ENCODE results near the gene NUDT21. TPM values are rescaled to one million over a fixed set of nuclear protein-coding genes. Genes with fewer than 3 reads are reported as not detected.
"Not testable (repeated sequence)": the region's sequence is repeated elsewhere in the genome, so short reads cannot be mapped to it uniquely, and the experiment has no call there.

NUDT21 gene
- total RNA-seq, 4 donors from 2014 or later: 24.3 to 71.5 (median 35.9) TPM

GRCh38 chr16:56384074-56384721 is 66.9 kb downstream of the NUDT21 start:
- intact Hi-C loops (cut with DNase I; ENCODE audit: low total_unique reads): no loop called here
- in situ Hi-C loops (cut with MboI; ENCODE audit: low sequenced_read_pairs in 4 of 4): no loop called here
- no peak for ATAC-seq

GRCh38 chr16:56382901-56383355 is 68.2 kb downstream of the NUDT21 start:
- no peak overlapping the region for H3K4me3 ChIP-seq
- DNase-seq (no peak), ATAC-seq (no peak)
- H3K4me1 ChIP-seq: no peaks in the 10 kb centered on the region
- H3K27ac ChIP-seq: no peak overlapping the region
- H3K9me3 ChIP-seq: no peaks in the 10 kb centered on the region
- H3K36me3 ChIP-seq: peaks cover 0 to 70% of the 10 kb centered on the region in 2 donors
- TF ChIP-seq, protein P1, sequence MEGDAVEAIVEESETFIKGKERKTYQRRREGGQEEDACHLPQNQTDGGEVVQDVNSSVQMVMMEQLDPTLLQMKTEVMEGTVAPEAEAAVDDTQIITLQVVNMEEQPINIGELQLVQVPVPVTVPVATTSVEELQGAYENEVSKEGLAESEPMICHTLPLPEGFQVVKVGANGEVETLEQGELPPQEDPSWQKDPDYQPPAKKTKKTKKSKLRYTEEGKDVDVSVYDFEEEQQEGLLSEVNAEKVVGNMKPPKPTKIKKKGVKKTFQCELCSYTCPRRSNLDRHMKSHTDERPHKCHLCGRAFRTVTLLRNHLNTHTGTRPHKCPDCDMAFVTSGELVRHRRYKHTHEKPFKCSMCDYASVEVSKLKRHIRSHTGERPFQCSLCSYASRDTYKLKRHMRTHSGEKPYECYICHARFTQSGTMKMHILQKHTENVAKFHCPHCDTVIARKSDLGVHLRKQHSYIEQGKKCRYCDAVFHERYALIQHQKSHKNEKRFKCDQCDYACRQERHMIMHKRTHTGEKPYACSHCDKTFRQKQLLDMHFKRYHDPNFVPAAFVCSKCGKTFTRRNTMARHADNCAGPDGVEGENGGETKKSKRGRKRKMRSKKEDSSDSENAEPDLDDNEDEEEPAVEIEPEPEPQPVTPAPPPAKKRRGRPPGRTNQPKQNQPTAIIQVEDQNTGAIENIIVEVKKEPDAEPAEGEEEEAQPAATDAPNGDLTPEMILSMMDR (IDR thresholded peaks at IDR 0.05 in 4 of 5, conservative IDR thresholded peaks at IDR 0.05 in 1 of 5): no peak
- TF ChIP-seq POLR2A (IDR thresholded peaks at IDR 0.05): no peak
- intact Hi-C loops (cut with DNase I; ENCODE audit: low total_unique reads): no loop called here
- no peaks in the 10 kb centered on the region for H3K27me3 ChIP-seq
- in situ Hi-C loops (cut with MboI; ENCODE audit: low sequenced_read_pairs in 4 of 4): no loop called here

More at GRCh38 chr16:56384074-56384721, 66.9 kb downstream of the NUDT21 start:
- H3K27ac ChIP-seq: peak overlapping the region in 1 of 4 donors; percentile 25
- H3K36me3 ChIP-seq: peaks cover 4 to 83% of the 10 kb centered on the region in 2 donors
- H3K27me3 ChIP-seq: no peaks in the 10 kb centered on the region
- TF ChIP-seq, protein P1 (IDR thresholded peaks at IDR 0.05 in 4 of 5, conservative IDR thresholded peaks at IDR 0.05 in 1 of 5): no peak
- TF ChIP-seq POLR2A (IDR thresholded peaks at IDR 0.05): no peak
- no peak overlapping the region for H3K4me3 ChIP-seq
- no peaks in the 10 kb centered on the region for H3K4me1 ChIP-seq
- DNase-seq: no peak
- H3K9me3 ChIP-seq: no peaks in the 10 kb centered on the region

- no peak for ATAC-seq
- Histone ChIP-seq H3K4me1 (no peaks in the 10 kb centered on the region), H3K27ac (no peak overlapping the region), H3K4me3 (no peak overlapping the region), H3K27me3 (no peaks in the 10 kb centered on the region), H3K9me3 (no peaks in the 10 kb centered on the region), H3K36me3 (peaks cover 0 to 66% of the 10 kb centered on the region in 2 donors)
- TF ChIP-seq, protein P1 (IDR thresholded peaks at IDR 0.05 in 4 of 5, conservative IDR thresholded peaks at IDR 0.05 in 1 of 5): no peak
- TF ChIP-seq POLR2A (IDR thresholded peaks at IDR 0.05): no peak
- in situ Hi-C loops (cut with MboI; ENCODE audit: low sequenced_read_pairs in 4 of 4) (no loop called here), intact Hi-C loops (cut with DNase I; ENCODE audit: low total_unique reads) (no loop called here)
- no peak for DNase-seq
These were observed 68.7 kb downstream of the NUDT21 start for GRCh38 chr16:56382459-56382858.

DNA sequence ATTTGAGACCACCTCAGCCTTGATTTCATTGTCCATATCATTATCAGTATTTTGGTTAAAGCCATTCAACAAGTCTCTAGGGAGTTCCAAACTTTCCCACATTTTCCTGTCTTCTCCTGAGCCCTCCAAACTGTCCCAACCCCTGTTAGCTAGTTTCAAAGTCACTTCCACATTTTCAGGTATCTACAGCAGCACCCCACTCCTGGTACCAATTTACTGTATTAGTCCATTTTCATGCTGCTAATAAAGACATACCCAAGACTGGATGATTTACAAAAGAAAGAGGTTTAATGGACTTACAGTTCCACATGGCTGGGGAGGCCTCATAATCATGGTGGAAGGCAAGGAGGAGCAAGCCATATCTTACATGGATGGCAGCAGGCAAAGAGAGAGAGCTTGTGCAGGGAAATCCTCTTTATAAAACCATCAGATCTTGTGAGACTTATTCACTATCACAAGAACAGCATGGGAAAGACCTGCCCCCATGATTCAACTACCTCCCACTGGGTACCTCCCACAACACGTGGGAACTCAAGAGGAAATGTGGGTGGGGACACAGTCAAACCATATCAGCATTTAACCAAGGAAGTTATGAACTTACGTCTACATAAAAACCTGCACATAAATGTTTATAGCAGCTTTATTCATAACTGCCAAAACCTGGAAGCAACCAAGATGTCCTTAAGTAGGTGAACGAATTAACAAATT is 70.2 kb downstream of the NUDT21 start:
- H3K4me3 ChIP-seq; intact Hi-C loops (cut with DNase I; ENCODE audit: low total_unique reads); H3K27me3 ChIP-seq; H3K4me1 ChIP-seq; H3K9me3 ChIP-seq; ATAC-seq; DNase-seq; in situ Hi-C loops (cut with MboI; ENCODE audit: low sequenced_read_pairs in 4 of 4); H3K27ac ChIP-seq: not testable (repeated sequence)
- H3K36me3 ChIP-seq: peaks cover 0 to 62% of the 10 kb centered on the region in 2 donors

Other genes starting within 250 kb of the NUDT21 start
- gene AMFR, start 25.8 kb downstream of the NUDT21 start, total RNA-seq: 100 to 1,000 TPM; 349 to 951 (median 571) TPM
- 100 to 1,000 TPM in 1 of 4 donors, 10 to 100 TPM in 3; 86.1 to 115 (median 92.9) TPM for gene OGFOD1, start 222 bp upstream of the NUDT21 start, total RNA-seq
- 10 to 100 TPM; 25.2 to 52.0 (median 28.6) TPM for gene BBS2, start 68.7 kb upstream of the NUDT21 start, total RNA-seq
- gene MT4, start 113.7 kb upstream of the NUDT21 start, total RNA-seq: not detected
- not detected for gene MT3, start 138.2 kb upstream of the NUDT21 start, total RNA-seq
- 1,000 to 10,000 TPM in 1 of 4 donors, 100 to 1,000 TPM in 3; 250 to 1,131 (median 795) TPM for gene MT2A, start 157.3 kb upstream of the NUDT21 start, total RNA-seq
- gene MT1E, start 174.4 kb upstream of the NUDT21 start, total RNA-seq: 100 to 1,000 TPM in 3 of 4 donors, 10 to 100 TPM in 1; 63.0 to 434 (median 267) TPM
- gene MT1M, start 181.3 kb upstream of the NUDT21 start, total RNA-seq: 1 to 10 TPM in 3 of 4 donors, not detected in 1; 5.3 to 10.0 (median 7.3) TPM
- 10 to 100 TPM in 3 of 4 donors, not detected in 1; 17.3 to 34.9 (median 20.2) TPM for gene MT1A, start 187.3 kb upstream of the NUDT21 start, total RNA-seq
- gene MT1B, start 200.6 kb upstream of the NUDT21 start, total RNA-seq: not detected
- 1 to 10 TPM in 1 of 4 donors, not detected in 3; 3.2 TPM for gene MT1F, start 206.6 kb upstream of the NUDT21 start, total RNA-seq
- 1 to 10 TPM in 2 of 4 donors, not detected in 2; 3.5 to 4.6 TPM for gene MT1G, start 216.7 kb upstream of the NUDT21 start, total RNA-seq
- not detected for gene MT1H, start 218.5 kb upstream of the NUDT21 start, total RNA-seq
- over 10,000 TPM in 1 of 4 donors, 1,000 to 10,000 TPM in 3; 3,871 to 10,589 (median 6,239) TPM for gene MT1X, start 231.1 kb upstream of the NUDT21 start, total RNA-seq

Data from gastrocnemius medialis (tissue), 4 donors.